ENCODE measurements around the gene MYH3. TPM values are rescaled to one million over a fixed set of nuclear protein-coding genes. Genes with fewer than 3 reads are reported as not detected.

Gene MYH3
- total RNA-seq = 0.64 and 0.68 TPM in 2 replicates

GRCh38 chr17:10657148-10657547 lies at the start of gene MYH3:
TSS of gene MYH3 (minus strand) at chr17:10657309. CDS start at chr17:10655064, 2,245 bp downstream.

GRCh38 chr17:10697092-10698081 lies 40.3 kb upstream of the MYH3 start, which contains the start of the genes ADPRM and SCO1:
TSS of gene ADPRM (plus strand) at chr17:10697594. CDS start at chr17:10704927, 7,333 bp downstream.
TSS of gene SCO1 (minus strand) at chr17:10697533. CDS start at chr17:10697507, 26 bp downstream.

Other genes starting within 250 kb of the MYH3 start
- not detected in 2 replicates for gene MYH8, start 235.4 kb downstream of the MYH3 start, total RNA-seq
- gene MYH4, start 187.8 kb downstream of the MYH3 start, total RNA-seq = not detected in 2 replicates
- not detected in 2 replicates for gene MYH1, start 138.8 kb downstream of the MYH3 start, total RNA-seq
- gene MYH2, start 107.7 kb downstream of the MYH3 start, total RNA-seq = not detected in 2 replicates
- 28.4 and 41.2 TPM in 2 replicates for gene SCO1, start 40.2 kb upstream of the MYH3 start, total RNA-seq
- 15.7 and 18.8 TPM in 2 replicates for gene ADPRM, start 40.3 kb upstream of the MYH3 start, total RNA-seq
- gene TMEM220, start 72.7 kb upstream of the MYH3 start, total RNA-seq = under 0.01 and 0.36 TPM in 2 replicates
- gene TMEM238L, start 146.8 kb upstream of the MYH3 start, total RNA-seq = 0.34 TPM in 1 of 2 replicates, not detected in the other
- gene PIRT, start 180.8 kb upstream of the MYH3 start, total RNA-seq = not detected in 2 replicates

All from nasal cavity respiratory epithelium epithelial cell of viscerocranial mucosa (primary cell).